ENCODE measurements around the gene SSBP3. TPM values are rescaled to one million over a fixed set of nuclear protein-coding genes. Genes with fewer than 3 reads are reported as not detected.

The SSBP3 gene
- total RNA-seq, 4 donors from 2014 or later = 28.7 to 162 (median 37.0) TPM

DNA sequence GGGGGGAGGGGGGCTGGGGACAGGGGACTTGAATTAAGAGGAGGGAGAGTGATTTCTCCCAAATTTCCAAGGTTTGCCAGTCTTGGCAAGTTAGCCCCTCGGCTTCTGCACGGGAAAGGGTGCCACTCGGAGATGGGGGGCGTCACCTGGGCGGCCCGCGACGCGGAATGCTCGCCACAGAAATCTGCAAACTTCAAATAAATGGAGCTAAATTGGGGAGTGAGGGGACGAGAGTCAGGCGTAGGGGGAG, 885 bp upstream of the SSBP3 start:
- peak overlapping the region; percentile 93 to 99 (median 98) for H3K4me3 ChIP-seq
- TF ChIP-seq EP300 (IDR thresholded peaks at IDR 0.05; ENCODE audit: low read depth) = no peak
- no peak for TF ChIP-seq CTCF (IDR thresholded peaks at IDR 0.05)
- no peak for TF ChIP-seq POLR2A (IDR thresholded peaks at IDR 0.05)
- no peak for TF ChIP-seq POLR2AphosphoS5 (IDR thresholded peaks at IDR 0.05)
- H3K27ac ChIP-seq = peak overlapping the region; percentile 99 to 100 (median 99)
- in situ Hi-C loops (cut with MboI; ENCODE audit: low pct_ligation_motif_present in 1 of 4, low pct_unique_long_range_greater_than_20kb in 1 of 4, low sequenced_read_pairs in 3 of 4) = loop anchor here in 3 of 4 donors (5.0 kb wide), 1 partner anchor 80 kb away; no protein-coding TSS in a partner anchor
- peaks cover 25 to 55% (median 50%) of the 10 kb centered on the region in 4 donors for H3K4me1 ChIP-seq
- 0% methylated on average over 3 to 12 of the region's 12 CpGs for WGBS, 2 donors (ENCODE audit: low coverage in 1 of 2)
- H3K9me3 ChIP-seq = no peaks in the 10 kb centered on the region
- intact Hi-C loops (cut with DNase I; ENCODE audit: low total_unique reads) = loop anchor here (1.0 to 10.0 kb wide), 4 partner anchors 81 to 285 kb away; no protein-coding TSS in a partner anchor
- peak; percentile 41 for DNase-seq
- no peaks in the 10 kb centered on the region for H3K27me3 ChIP-seq
- H3K36me3 ChIP-seq = no peaks in the 10 kb centered on the region

DNA sequence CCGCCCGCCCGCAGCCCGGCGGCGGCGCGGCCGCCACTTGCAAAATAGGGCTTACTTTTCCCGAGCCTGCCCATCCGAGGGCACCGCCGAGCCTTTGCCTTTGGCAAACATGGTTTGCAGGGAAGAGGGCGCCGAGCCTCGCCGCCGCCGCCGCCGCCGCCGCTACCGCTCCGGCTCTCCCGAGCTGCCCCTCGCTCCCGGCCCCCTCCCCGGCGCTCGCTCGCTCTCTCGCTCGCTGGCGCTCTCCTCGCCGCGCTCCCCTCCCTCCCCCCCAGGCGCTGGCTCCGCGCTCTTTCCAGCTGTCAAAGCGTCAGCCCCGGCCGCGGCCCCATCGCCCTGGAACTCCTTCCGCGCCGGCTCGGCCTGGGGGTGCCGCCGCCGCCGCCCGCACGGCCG, 298 bp downstream of the SSBP3 start:
- intact Hi-C loops (cut with DNase I; ENCODE audit: low total_unique reads) = loop anchor here (2.0 to 10.0 kb wide), 3 partner anchors 81 to 284 kb away; no protein-coding TSS in a partner anchor
- H3K4me1 ChIP-seq = peaks cover 25 to 59% (median 50%) of the 10 kb centered on the region in 4 donors

DNA sequence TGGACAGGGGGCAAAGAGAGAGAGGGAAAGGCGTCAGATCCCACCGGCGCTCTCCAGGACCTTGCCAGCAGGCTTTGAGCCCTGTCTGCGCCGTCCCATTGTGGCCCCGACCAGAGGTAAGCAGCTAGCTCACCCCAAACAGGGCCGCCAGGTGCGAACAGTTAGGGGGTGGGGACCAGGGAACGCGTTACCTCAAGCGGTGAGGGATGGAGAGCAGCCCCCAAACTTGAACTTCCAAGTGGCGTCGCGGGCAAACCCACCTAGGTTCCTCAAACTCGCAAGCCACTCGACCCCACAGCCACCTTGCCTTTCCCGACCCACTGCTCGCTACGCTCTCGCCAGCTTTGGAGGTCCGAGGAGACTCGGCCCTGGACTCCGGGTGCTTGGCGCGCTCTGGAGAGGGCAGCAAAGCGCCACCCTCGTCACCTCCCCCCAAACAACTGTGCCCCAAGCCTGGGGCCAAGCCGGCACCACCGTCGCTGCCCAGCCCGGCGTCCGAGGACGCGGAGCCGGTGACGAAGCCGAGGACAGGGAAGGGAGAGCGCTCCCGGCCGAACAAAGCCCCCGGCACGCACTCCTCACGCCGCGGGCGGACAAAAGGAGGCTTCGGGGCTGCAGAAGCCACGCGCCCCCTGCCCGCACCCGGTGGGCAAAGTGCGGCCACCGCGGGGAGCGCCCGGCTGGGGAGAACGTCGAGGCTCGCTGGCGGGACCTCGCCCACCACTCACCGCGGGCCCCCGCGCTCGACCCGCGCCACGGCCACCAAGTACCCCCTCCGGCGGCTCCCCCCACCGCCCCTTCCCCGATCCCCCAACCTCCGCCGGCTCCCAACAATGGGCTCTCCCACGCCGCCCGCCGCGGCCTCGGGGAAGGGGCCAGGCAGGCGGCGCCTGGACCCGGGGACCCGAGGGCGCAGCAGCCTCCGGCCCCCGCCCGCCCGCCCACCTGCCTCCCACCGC, 976 bp downstream of the SSBP3 start:
- H3K27me3 ChIP-seq = no peaks in the 10 kb centered on the region
- WGBS, 2 donors (ENCODE audit: low coverage in 1 of 2) = 5 to 43% methylated on average over 1 to 67 of the region's 92 CpGs
- peak overlapping the region; percentile 81 to 99 (median 90) for H3K27ac ChIP-seq
- no peaks in the 10 kb centered on the region for H3K9me3 ChIP-seq
- peak overlapping the region; percentile 83 to 99 (median 95) for H3K4me3 ChIP-seq
- in situ Hi-C loops (cut with MboI; ENCODE audit: low pct_ligation_motif_present in 1 of 4, low pct_unique_long_range_greater_than_20kb in 1 of 4, low sequenced_read_pairs in 3 of 4) = loop anchor here in 3 of 4 donors (5.0 kb wide), 1 partner anchor 82 kb away; no protein-coding TSS in a partner anchor
- H3K36me3 ChIP-seq = peaks cover 0 to 15% (median under 1%) of the 10 kb centered on the region in 4 donors
- intact Hi-C loops (cut with DNase I; ENCODE audit: low total_unique reads) = loop anchor here (5.0 to 10.0 kb wide), 2 partner anchors 80 to 283 kb away; no protein-coding TSS in a partner anchor
- TF ChIP-seq CTCF (IDR thresholded peaks at IDR 0.05) (peak in 2 of 5 experiments; percentile 14 to 15), POLR2AphosphoS5 (IDR thresholded peaks at IDR 0.05) (no peak)
- DNase-seq = peak; percentile 41
- H3K4me1 ChIP-seq = peaks cover 25 to 57% (median 48%) of the 10 kb centered on the region in 4 donors

More for the DNA sequence above, 298 bp downstream of the SSBP3 start:
- H3K9me3 ChIP-seq = no peaks in the 10 kb centered on the region
- H3K27ac ChIP-seq = peak overlapping the region; percentile 81 to 99 (median 90)
- WGBS, 2 donors (ENCODE audit: low coverage in 1 of 2) = 2% methylated on average over 16 of the region's 57 CpGs; no CpG with 5 or more reads in 1 of the 2 donors
- TF ChIP-seq EP300 (IDR thresholded peaks at IDR 0.05; ENCODE audit: low read depth) (no peak), POLR2A (IDR thresholded peaks at IDR 0.05) (no peak), POLR2AphosphoS5 (IDR thresholded peaks at IDR 0.05) (no peak), CTCF (IDR thresholded peaks at IDR 0.05) (no peak)
- in situ Hi-C loops (cut with MboI; ENCODE audit: low pct_ligation_motif_present in 1 of 4, low pct_unique_long_range_greater_than_20kb in 1 of 4, low sequenced_read_pairs in 3 of 4) = loop anchor here in 3 of 4 donors (5.0 kb wide), 1 partner anchor 81 kb away; no protein-coding TSS in a partner anchor
- no peaks in the 10 kb centered on the region for H3K27me3 ChIP-seq
- peak overlapping the region; percentile 74 to 99 (median 90) for H3K4me3 ChIP-seq
- peaks cover 0 to 8% (median 0%) of the 10 kb centered on the region in 4 donors for H3K36me3 ChIP-seq
- DNase-seq = no peak

- peaks cover 16 to 47% (median 41%) of the 10 kb centered on the region in 4 donors for H3K4me1 ChIP-seq
- H3K27ac ChIP-seq = peak overlapping the region in 3 of 4 donors; percentile 19 to 49 (median 48)
- H3K9me3 ChIP-seq = no peaks in the 10 kb centered on the region
- peaks cover 0 to 22% (median 6%) of the 10 kb centered on the region in 4 donors for H3K36me3 ChIP-seq
- in situ Hi-C loops (cut with MboI; ENCODE audit: low pct_ligation_motif_present in 1 of 4, low pct_unique_long_range_greater_than_20kb in 1 of 4, low sequenced_read_pairs in 3 of 4) (no loop called here), intact Hi-C loops (cut with DNase I; ENCODE audit: low total_unique reads) (loop anchor here (10.0 kb wide), 1 partner anchor 79 kb away; no protein-coding TSS in a partner anchor)
- peak overlapping the region in 3 of 4 donors; percentile 83 to 99 (median 97) for H3K4me3 ChIP-seq
- DNase-seq = no peak
- 81 to 87% methylated on average over 3 to 11 of the region's 11 CpGs for WGBS, 2 donors (ENCODE audit: low coverage in 1 of 2)
- no peaks in the 10 kb centered on the region for H3K27me3 ChIP-seq
- no peak for TF ChIP-seq POLR2AphosphoS5 (IDR thresholded peaks at IDR 0.05)
- TF ChIP-seq CTCF (IDR thresholded peaks at IDR 0.05) = no peak
- TF ChIP-seq EP300 (IDR thresholded peaks at IDR 0.05; ENCODE audit: low read depth) = no peak
- TF ChIP-seq POLR2A (IDR thresholded peaks at IDR 0.05) = no peak
Observed at GRCh38 chr1:54404263-54404662, 1.9 kb downstream of the SSBP3 start.
